Measurements from ENCODE around the gene NET1.

- TF ChIP-seq TCF12 (IDR thresholded peaks at IDR 0.05; ENCODE audit: low read depth): no peak
- no peak for TF ChIP-seq EP300 (IDR thresholded peaks at IDR 0.05; ENCODE audit: borderline replicate concordance)
- TF ChIP-seq CEBPB (IDR thresholded peaks at IDR 0.05): no peak
- no peak for TF ChIP-seq YY1 (IDR thresholded peaks at IDR 0.05; ENCODE audit: low read depth)
- no peak for TF ChIP-seq TEAD4 (IDR thresholded peaks at IDR 0.05)
- no peak for TF ChIP-seq RAD21 (IDR thresholded peaks at IDR 0.05; ENCODE audit: low read depth)
- no peak for TF ChIP-seq TAF1 (IDR thresholded peaks at IDR 0.05; ENCODE audit: low read depth)
- no peak for TF ChIP-seq REST (IDR thresholded peaks at IDR 0.05; ENCODE audit: low read depth)
Measured at GRCh38 chr10:5486853-5487235, 74.5 kb downstream of the NET1 start.
